CD4-positive, alpha-beta T cell treated with Interleukin-4 for 1 hour (primary cell): Measurements from ENCODE around the gene CACNA2D4.
A peak's percentile ranks its signal among the peaks of the same experiment; 100 is the strongest.

Source experiments
- DNase-seq, 2 donors: peaks; one replicate each; pipeline ENCODE4 v3.0.0-alpha.2; 2020 to 2022

CACNA2D4 gene

DNA sequence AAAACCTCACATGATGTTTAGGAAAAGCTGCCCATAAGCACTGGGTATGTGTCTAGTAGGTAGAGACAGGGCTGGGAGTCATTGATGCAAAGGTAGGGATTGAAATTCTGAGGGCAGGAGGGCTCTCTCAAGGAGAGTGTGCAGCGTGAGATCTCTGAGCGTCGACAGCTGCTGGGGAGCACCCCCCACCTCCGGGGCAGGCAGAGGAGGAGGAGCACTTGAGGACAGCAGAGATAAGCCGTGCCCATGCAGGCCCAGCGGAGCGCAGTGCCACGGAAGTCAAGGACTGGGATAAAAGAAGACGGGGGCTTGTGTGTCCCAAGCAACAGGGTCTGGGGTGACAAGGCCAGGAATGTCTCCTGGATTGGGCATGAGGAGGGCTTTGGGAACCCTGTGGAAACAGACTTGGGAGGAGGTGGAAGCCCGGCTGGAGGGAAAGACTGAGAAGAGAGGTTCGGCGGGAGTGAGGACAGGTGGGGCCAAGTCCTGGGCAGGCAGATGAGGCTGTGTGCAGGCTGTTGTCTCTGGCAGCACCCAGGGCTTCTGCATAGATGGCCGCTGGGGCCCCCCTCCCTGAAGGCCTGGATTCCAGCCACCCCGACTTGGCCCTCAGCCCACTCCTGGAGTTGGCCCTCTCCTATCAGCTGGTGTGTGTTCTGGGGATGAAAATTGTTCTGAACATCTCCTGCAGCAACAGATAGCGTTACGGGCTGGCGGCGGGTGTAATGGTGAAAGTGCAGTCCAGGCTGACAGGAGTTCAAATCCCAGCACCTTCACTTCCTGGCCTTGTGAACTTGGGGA is 1.9 kb downstream of the CACNA2D4 start:
- DNase-seq = no peak

DNA sequence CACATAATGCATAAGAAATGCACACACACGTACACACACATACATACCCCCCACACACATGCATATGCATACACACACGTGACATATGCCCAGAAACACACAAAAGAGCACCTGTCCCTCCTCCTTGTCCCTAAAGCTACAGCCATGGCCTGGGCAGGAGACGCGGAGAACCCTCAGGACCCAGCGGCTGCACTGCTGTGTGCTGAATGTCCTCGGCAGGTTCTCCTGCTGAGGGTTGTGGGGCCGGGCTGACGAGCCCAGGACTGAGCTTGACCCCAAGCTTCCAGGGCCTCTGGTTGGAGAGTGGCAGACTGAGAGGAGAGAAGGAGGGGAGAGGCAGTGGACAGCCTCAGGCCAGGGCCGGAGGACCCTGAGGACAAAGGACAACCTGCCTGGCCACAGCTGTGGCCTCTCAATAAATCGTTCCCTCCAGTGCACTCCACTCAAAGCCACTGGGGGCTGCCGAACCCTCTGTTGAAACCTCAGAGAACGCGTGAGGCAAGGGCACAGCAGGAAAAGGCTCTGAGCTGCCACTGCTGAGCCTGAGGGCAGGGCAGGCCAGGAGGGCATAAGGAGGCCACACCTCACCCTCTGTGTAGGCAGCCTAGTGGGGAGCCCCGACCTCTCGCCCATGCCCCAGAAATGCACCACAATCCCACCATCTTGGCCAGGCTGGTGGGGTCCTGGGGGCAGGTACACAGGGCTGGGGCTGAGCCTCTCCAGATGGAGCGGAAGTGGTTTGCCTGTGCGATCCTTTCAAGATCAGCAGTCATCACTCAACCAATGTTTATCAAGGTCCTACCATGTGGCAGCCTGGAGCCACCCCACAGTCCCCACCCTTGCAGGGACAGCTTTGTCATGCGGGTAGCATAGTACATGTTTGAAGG is 3.1 kb downstream of the CACNA2D4 start:
- peak in 1 of 2 donors; percentile 36 for DNase-seq

DNA sequence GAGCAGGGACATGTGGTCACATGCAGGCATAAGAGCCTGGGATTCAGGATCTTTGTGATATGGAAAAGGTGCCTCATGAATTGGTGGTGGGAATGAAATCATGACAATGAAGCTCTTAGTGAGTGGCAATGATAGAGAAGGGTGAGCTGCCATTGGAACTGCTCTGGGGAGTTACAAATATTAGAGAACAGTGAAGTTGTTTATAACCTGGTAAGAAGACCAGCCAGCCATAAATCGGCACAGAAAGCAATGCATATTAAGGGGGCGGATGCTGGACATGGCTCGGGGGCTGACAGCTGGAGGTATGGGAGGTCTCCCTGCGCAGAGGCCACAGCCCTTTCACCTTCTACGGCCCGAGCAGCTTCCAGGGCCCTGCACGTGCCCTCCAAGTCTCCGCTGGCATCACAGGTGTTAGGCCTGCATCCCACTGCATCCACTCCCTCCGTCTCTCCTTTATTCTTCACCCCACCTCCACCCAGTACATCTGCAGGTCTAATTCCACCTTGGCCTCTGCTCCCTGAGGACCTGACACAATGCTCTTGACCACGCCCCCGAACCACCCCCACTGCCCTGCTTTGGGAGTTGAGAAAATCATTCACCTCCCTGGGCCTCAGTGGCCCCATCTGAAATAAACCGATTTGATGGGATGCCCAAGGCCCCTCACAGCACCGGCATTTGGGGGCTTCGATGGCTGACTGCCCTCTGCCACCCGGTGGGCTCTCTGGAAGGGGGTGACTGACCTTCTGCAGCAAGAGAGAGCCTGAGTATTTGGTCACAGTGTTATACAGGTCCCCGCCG is 4.1 kb downstream of the CACNA2D4 start:
- DNase-seq = no peak

DNA sequence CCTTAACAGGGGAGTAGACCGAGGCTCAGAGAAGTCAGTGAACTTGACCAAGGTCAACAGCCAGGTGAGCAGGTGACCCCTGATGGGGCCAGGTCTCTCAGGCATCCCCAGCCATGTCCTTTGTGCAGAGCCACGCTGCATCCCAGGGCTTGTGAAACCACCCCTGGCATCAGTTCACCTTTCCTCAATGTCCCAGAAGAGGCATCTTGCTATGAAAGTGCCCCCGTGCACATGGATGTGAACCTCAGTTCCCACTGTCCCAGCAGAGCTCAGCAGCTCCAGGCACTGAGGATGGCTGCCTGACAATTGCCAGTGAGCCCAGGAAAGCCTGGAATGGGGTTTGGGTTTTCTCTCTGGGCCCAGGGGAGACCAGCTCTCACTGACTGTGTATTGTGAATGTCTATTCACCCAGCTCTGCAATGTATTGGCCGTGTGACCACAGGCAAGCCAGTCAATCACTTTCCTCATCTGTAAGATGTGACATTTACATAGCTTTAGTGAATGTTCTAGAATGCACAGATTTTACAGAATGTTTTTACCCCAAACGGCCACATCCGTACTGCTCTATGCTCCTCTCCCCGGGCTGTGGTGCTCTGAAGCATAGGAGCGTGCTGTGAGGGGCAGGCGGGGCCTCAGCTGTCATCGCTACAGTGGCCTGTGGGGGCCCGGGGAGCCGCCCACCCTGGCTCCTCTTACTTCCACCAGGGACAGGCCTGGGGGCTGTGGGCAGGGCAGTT is 4.9 kb downstream of the CACNA2D4 start:
- no peak for DNase-seq

DNA sequence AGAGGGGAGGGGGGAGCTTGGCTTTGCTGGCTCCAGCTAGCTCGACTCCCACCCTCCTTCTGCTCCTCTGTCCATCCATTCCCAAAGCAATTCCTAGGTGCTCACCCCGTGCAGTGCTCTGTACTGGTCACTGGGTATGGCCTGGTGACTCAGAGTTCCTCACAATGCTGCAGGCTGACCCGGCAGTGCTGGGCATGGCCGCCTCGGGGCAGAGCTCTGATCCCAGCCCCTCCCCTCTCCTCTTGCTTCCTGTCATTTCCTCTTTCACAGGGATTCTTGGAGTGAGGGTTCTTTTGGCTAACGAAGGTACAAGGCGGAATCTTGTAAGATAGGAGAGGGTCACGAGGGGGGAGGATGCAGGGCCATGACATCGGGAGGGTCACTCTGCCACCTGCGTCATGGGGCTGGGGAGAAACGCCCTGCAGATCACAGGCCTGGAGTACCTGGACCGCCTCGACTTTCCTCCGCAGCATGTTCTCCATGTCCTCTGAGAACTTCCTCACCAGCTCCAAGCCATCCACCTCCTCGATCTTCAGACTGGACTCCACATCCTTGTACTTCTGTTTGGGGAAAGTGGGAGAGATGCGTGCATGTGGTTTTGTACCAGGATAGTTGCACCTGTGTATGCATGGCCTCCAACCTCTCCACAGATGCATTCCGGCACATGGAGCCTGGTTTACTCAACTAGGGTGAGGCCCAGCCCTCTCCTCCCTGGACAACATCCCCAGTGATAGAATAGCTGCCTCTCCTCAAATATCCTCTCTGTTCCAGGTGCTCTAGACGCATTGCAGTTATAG is 5.7 kb downstream of the CACNA2D4 start:
- no peak for DNase-seq

DNA sequence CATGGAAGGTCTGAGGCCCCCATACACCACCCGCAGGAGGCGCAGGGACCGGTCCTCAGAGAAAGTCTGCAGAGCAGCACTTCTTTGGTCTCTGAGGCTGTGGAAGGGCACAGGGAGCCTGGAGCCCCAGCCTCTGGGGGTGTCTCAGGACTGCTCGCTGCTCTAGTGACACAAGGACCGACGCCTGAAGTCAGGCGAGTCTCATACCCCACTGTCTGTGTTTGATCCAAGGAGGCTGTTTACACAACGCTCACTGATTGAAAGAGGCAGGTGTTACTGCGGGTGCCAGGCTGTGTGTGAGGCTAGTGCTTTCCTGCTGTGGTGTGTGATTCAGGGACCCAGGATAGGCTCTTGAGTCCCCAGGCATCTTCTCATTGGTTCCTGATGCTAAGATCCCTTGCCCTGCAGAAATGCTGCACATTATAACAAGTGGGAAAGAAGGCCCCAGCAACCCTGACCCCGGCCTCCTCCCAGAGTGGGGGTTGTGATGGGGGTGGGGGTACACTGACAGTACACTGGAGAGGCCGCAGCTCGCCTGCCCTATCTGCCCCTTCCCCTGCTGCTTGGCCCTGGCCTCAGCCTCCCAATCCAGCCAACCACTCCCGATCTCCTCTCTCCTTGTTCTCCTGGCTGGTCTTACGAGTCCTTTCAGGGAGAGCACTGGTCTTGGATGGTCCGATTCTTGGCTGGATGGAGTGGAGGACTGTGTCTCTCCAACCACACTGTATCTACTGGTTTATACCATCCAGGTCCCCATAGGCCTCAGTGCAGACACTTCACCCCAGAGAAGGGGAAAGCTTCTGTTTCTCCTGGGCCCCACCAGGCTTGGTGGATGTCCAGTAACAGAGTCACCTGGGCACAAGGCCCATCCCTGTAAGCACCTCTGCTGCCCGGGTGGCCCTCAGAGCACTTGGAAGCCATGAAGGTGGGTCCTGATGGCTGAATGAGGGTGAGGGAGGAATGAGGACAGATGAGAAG is 6.6 kb downstream of the CACNA2D4 start:
- DNase-seq = no peak

DNA sequence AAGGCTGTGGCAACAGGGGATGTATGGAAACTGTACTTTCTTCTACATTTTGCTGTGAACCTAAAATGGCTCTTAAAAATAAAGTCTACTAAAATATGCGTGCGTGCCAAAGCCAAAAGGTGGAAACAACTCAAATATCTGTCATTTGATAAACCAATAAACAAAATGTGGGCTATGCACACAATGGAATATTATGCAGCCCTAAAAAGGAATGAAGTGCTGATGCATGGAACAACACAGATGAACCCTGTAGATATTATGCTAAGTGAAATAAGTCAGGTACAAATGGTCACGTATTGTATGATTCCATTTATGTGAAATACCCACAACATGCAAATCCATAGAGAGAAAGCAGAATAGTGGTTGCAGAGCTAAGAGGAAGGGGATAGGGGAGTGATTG is 8.0 kb downstream of the CACNA2D4 start:
- no peak for DNase-seq

DNA sequence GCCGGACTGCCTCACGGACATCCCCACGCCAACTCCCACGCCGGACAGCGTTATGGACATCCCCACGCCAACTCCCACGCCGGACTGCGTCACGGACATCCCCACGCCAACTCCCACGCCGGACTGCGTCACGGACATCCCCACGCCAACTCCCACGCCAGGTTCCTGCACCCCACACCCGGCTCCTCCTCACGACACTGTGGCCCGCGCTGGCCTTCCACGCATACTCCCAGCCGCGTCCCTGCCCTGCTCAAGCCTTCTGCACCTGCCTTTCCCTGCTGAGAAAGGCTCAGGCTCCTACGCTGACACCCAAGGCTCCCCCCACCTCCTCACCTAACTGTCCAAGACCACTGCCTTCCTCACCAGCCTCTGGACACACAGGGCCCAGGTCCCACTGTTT is 9.7 kb downstream of the CACNA2D4 start:
- DNase-seq = no peak

DNA sequence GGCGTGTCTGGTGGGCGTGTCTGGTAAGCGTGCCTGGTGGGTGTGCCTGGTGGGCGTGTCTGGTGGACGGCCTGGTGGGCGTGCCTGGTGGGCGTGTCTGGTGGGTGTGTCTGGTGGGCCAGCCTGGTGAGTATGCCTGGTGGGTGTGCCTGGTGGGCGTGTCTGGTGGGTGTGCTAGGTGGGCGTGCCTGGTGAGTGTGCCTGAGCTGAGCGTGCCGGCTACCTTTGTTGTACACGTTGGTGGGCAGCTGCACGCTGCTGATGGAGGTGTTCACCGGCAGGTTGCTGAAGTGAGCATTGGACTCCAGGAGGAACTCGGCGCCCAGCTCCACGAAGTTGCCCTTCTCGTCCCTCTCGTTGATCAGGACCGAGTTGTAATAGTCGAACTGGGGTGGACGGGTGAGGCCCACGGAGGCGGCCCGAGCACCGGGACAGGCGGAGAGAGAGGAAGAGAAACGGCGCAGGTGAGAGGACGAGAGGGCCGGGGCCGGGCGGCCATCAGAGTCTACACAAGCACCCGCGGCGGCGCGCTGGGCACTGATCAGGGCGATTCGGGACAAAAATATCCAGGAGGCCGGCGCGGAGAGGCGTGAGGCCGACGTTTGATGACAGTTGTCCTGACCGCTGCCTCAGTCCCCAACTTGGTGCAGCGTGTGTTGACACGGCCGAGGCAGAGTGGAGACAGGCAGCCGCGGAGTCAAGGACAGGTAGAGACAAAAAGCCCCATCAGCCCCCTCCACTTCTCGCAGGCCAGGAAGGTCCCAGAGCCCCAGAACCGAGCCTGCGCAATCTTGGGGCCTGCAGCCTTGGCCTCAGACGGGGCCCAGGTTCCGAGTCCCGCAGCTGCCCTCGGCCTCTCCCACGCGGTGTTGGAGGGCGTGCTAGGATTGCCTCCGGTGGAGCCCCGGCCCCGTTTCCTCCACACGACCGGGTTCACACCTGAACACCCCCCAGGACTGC is 10.5 kb downstream of the CACNA2D4 start:
- peak; percentile 33 to 56 for DNase-seq

DNA sequence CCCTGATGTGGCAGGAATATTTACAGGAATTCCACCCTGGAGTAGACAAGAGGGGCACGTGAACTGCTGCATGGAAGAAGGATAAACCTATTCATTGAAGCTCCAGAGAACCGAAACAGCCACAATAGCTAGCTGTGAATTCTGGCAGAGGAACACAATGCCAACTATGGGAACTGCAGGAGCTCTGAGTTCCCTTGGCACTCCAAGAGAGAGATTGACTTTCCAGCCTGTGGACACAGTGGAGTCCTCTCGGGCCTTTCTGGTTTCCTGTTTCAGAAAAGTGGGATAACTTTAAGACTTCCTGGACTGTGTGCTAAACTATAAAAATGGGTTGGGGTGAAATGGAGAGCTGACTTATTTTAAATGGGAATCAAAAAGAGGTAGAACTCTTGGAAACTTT is 11.9 kb downstream of the CACNA2D4 start:
- no peak for DNase-seq

DNA sequence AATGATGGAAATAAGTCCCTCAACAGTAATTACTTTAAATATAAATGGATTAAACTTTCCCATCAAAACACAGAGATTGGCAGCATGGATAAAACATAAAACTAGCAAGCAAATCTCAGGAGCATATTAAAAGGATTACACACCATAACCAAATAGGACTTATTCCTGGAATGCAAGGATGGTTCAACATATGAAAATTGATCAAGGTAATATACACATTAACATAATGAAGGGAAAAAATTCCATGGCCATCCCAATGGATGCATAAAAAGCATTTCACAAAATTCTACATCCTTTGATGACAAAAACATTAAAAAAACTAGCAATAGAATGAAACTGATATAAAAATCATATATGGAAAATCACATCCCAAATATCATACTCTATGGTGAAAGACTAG is 13.6 kb downstream of the CACNA2D4 start:
- no peak for DNase-seq

DNA sequence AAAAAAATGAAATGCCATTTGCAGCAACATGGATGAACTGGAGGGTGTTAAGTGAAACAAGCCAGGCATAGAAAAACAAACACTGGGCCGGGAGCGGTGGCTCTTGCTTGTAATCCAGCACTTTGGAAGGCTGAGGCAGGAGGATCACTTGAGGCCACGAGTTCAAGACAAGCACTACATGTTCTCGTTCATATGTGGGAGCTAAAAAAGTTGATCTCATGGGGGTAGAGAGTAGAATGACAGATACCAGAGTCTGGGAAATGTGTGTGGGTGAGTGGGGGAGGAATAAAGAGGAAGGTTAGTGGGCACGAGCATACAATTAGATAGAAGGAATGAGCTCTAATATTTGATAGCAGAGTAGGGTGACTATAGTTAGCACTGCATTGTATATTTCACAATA is 21.5 kb downstream of the CACNA2D4 start:
- DNase-seq = no peak

DNA sequence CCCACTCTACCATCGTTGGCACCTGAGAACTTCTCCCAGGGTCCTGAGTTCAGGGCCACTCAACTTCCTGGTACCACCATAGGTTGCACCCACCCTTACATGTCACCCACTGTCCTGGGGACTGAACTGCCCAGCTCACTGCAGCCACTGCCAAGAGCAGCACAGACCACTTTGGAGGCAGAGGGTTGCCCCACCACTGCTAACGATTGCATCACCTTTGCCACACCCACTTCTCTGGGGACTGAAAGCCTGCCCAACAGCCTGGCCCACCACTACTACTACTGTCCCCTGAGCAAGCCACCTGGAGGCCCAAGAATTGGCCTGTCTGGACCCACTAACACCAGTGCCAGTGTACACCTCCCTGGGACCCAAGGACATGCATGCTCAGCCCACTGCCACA is 27.6 kb downstream of the CACNA2D4 start:
- no peak for DNase-seq

DNA sequence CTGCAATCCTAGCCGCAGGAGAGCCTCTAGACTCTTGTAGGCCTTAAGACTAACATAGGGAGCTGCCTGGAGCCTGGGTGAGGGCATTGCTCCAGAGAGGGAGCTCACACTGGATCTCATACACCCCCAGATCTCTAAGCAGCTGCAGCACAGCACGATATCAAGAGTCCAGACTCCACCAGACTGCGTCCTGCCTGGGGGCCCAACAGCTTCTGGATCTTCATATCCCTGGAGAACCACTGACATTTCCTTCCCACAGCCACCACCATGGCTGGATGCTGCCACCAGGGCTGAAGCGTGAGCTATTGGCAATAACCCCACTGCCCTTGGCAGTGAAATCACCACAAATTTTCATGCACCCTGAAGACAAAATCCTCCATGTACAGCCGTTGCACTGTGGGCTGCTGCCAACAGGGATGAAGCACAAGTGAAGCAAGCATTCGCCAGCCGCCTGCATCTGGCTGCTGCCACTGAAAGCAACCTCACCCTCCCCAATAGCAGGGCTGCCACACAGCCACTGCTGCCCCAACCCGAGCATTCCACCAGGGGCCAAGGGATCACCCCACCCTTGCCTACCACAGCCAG is 28.2 kb downstream of the CACNA2D4 start:
- DNase-seq = no peak

DNA sequence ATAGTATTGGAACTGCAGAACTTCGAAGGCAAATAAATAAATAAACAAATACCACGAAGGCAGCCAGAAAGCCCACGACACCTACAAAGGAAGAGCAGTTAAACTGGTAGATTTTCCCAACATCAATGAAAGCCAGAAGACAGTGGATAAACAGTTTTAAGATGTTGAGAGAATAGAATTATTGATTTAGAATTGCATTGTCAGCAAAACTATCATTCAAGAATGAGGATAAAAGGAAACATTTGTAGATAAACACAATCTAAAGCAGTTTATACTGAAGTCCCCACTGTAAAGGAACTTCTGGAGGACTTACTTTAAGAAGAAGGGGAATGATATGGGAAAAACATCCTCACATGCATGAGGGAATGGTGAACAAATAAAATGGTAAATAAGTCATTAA is 29.5 kb downstream of the CACNA2D4 start:
- DNase-seq = no peak

DNA sequence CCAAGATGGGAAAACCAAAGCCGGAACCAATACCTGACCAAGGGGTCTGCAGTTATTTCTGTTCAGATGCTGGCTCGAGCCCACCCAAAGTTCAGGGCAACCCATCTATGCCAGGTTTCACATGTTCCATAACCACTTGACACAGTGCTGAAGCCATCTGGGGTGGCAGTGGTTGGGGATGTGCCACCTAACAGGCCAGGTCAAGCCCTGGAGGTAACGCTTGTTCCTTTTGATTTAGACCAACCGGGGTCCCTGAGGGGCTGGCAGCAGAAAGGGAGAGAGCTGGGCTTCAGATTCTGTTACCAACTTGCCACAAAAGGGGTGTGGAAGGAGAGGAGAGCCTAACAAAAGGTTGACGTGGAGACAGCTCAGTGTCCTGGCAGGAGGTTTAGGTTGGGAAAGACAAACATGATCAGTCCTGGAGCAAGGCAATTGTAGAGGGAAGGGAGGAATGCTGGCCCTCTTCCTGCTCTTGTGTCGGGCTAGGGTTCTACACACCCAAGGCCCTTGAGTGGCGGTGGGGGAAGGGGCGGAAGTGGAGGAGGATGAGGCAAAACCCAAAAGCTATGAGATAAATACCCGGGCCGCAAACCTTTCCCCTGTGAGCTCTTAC is 31.9 kb downstream of the CACNA2D4 start:
- no peak for DNase-seq

DNA sequence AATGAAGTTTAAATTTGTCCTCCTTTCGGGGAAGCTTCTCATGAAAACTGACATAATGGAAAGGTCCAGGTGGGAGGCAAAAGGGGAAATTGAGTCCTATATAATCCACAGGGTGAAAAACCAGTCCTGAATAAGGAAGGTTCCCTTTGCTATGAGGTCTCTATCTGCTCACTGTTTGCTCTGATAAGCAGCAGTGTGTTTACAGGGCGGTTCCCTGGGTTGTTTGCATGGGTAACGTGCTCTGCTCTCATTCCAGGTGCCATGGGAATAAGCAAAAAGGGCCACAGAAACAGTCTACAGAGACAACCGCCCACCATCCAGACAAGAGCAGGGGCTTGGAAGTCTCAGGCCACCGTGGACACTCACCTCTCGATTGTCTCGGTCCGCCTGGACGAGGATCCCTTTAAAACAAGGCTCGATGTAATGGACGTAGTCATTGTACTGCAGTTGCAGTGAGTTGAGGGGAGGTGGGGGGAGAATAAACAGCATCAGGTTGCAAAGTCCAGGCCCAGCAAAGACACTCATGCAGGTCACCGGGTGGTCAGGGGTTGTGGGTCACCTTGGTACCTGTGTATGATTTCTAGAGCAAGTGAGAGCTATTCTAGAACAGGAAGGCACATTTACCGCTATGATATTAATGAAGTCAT is 32.7 kb downstream of the CACNA2D4 start:
- DNase-seq = no peak

DNA sequence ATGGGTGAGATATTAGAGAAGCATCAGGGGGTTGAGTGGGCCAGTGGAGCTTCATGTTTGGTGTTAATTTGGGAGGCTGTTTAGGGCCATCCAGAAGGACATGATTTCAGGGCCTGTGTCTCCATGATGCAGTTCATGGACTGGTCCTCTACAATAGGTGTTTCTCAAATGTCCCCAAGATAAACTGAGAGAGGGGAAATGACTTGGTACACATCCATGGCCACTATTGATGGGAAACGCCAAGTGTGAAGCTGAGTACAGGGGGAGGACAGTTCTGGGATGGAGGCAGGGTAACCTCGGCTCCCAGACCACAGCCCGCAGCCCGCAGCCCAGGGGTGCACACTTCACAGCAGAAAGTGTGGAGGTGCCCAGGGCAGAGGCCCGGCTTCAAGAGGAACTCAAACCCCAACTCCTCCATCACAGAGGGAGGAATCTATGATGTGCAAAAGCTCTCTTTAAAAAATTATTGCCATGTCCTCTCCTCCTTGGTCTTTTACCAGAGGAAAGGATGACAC is 33.3 kb downstream of the CACNA2D4 start:
- no peak for DNase-seq
